GM19193 (cell line): ENCODE results near the gene TMCC2.

ENCODE experiments used
- POLR2A ChIP-seq: IDR thresholded peaks from 4 replicates; pipeline ENCODE4 v1.6.1; 2011; ENCODE audit not compliant: insufficient read depth, insufficient read length; ENCODE audit errors: extremely low read depth

TMCC2 gene

GRCh38 chr1:205260948-205261732 lies 33.4 kb downstream of the TMCC2 start:
- no peak for TF ChIP-seq POLR2A

- TF ChIP-seq POLR2A, result no peak
These were observed 34.4 kb downstream of the TMCC2 start for GRCh38 chr1:205261946-205262691.

- TF ChIP-seq POLR2A, result no peak
These were observed 35.0 kb downstream of the TMCC2 start for GRCh38 chr1:205262731-205263171.

GRCh38 chr1:205263580-205264190 lies 35.9 kb downstream of the TMCC2 start:
- TF ChIP-seq POLR2A, result no peak

GRCh38 chr1:205266611-205267305 lies 39.0 kb downstream of the TMCC2 start:
- TF ChIP-seq POLR2A, result no peak

- no peak for TF ChIP-seq POLR2A
These were observed 39.7 kb downstream of the TMCC2 start for GRCh38 chr1:205267306-205267902.

GRCh38 chr1:205268846-205269680 lies 41.3 kb downstream of the TMCC2 start:
- TF ChIP-seq POLR2A, result no peak

GRCh38 chr1:205269711-205270110 lies 42.0 kb downstream of the TMCC2 start:
- TF ChIP-seq POLR2A, result no peak

- TF ChIP-seq POLR2A, result no peak
These were observed 42.5 kb downstream of the TMCC2 start for GRCh38 chr1:205270271-205270670.

GRCh38 chr1:205270764-205271163 lies 43.0 kb downstream of the TMCC2 start:
- TF ChIP-seq POLR2A, result no peak

- TF ChIP-seq POLR2A, result no peak
These were observed 43.5 kb downstream of the TMCC2 start for GRCh38 chr1:205271277-205271676.

- TF ChIP-seq POLR2A, result no peak
These were observed 44.0 kb downstream of the TMCC2 start for GRCh38 chr1:205271745-205272144.

- TF ChIP-seq POLR2A, result no peak
These were observed 44.8 kb downstream of the TMCC2 start for GRCh38 chr1:205272536-205272935.

- TF ChIP-seq POLR2A, result no peak
These were observed 45.8 kb downstream of the TMCC2 start for GRCh38 chr1:205273551-205273982.
